SU-DHL-6 (cell line): Measurements from ENCODE around the gene CDK14.

Source experiments
- CTCF ChIP-seq: fragments of 200-600 bp; sonication (generic); IDR thresholded peaks from one replicate; pipeline ENCODE4 v1.5.1; 2017; ENCODE audit warnings: antibody characterized with exemption, mild to moderate bottlenecking, low read length, moderate library complexity; ENCODE audit not compliant: insufficient read depth, poor library complexity, severe bottlenecking
- EZH2phosphoT487 ChIP-seq: fragments of 200-600 bp; sonication (generic), shearing (Covaris generic); conservative IDR thresholded peaks from 2 replicates; pipeline ENCODE4 v1.6.1; 2018; ENCODE audit warnings: mild to moderate bottlenecking, antibody characterized with exemption, low read length, moderate library complexity, mixed read lengths

- TF ChIP-seq CTCF = no peak
- no peak for TF ChIP-seq EZH2phosphoT487
Observed at GRCh38 chr7:90752051-90752450, 155.9 kb downstream of the CDK14 start.
